ENCODE results near the gene CDH15. TPM values are rescaled to one million over a fixed set of nuclear protein-coding genes. Genes with fewer than 3 reads are reported as not detected.

The CDH15 gene
- polyA plus RNA-seq, 2 of the 4 experiments (the other 2 are of a cell fraction): 0.05 to 0.08 TPM

DNA sequence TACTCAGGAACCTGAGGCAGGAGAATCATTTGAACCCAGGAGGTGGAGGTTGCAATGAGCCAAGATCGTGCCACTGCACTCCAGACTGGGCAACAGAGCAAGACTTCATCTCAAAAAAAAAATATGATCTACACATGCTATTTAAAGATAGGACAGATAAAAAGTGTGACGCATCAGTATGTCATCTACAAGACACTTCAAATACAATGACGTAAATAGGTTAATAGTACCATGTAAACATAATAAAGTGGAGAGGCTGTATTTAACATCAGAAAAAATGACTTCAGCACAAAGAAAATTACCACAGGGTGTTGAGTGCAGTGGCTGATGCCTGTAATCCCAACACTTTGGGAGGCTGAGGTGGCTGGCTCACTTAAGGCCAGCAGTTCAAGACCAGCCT, 66.2 kb downstream of the CDH15 start:
- FAIRE-seq (no peak), ATAC-seq (no peak), DNase-seq (ENCODE audit: low read depth in 1 of 2, low spot score in 1 of 2) (no peak)
- CTCF ChIA-PET: interaction anchor here (0.8 to 1.1 kb wide), 2 partner anchors 12 to 51 kb away, joined by 3 to 4 read pairs; no protein-coding TSS in a partner anchor
- H3K27ac ChIP-seq: no peak overlapping the region
- POLR2A ChIA-PET: interaction anchor here (0.6 kb wide), 1 partner anchor 8 kb away, joined by 3 read pairs; no protein-coding TSS in a partner anchor
- WGBS (ENCODE audit: missing lambda C conversion rate): 33% methylated on average over 3 of the region's 3 CpGs
- H3K9me3 ChIP-seq: peaks cover 54% of the 10 kb centered on the region
- no peaks in the 10 kb centered on the region for H3K4me1 ChIP-seq
- TF ChIP-seq FOSL2 (IDR thresholded peaks at IDR 0.05) (no peak), FOSL2 (CRISPR knock-in tag; IDR thresholded peaks at IDR 0.05) (0 out of 2 replicates have a peak, but pooled peaks have one; percentile 6), HEYL (CRISPR knock-in tag; IDR thresholded peaks at IDR 0.05) (no peak)
- TF ChIP-seq, protein P1, sequence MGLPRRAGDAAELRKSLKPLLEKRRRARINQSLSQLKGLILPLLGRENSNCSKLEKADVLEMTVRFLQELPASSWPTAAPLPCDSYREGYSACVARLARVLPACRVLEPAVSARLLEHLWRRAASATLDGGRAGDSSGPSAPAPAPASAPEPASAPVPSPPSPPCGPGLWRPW (IDR thresholded peaks at IDR 0.05): no peak
- H3K4me3 ChIP-seq: no peak overlapping the region
- no peak overlapping the region for H3K4me2 ChIP-seq

DNA sequence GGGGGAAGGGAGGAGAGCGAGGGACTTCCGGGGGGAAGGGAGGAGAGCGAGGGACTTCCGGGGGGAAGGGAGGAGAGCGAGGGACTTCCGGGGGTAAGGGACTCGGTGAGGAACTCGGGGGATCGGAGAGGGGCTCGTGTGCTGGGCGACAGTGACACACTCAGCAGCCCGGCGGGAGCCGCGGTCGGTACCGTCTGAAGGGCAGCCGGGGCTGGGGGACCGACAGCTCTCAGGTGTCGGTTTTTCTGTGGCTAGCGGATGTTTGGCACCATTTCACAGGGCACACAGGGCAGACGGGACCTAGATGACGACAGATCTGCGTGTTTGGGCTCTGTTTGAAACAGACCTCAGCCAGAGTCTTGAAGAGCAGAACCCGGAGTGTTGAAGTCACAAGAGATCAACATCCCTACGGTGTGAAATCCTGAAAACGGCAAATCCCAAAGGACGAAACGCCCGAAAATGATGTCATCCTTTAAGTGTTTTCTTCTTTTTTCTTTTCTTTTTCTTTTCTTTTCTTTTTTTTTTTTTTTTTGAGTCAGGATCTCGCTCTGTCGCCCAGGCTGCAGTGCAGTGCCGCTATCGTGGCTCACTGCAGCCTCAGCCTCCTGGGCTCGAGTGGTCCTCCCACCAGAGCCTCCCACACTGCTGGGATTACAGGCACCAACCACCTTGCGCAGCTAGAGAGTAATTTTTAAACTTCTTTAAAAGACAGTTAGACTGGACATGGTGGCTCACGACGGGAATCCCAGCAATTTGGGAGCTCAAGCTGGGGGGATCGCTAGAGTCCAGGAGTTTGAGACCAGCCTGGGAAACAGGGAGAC, 69.8 kb downstream of the CDH15 start:
- ATAC-seq: peak; percentile 82 to 92
- Histone ChIP-seq H3K4me3 (peak overlapping the region; percentile 74), H3K4me2 (peak overlapping the region; percentile 82), H3K9me3 (peaks cover 22% of the 10 kb centered on the region), H3K27ac (peak overlapping the region; percentile 94 to 95), H3K4me1 (no peaks in the 10 kb centered on the region)
- DNase-seq (ENCODE audit: low read depth in 1 of 2, low spot score in 1 of 2): peak; percentile 80 to 81
- TF ChIP-seq, protein P2, sequence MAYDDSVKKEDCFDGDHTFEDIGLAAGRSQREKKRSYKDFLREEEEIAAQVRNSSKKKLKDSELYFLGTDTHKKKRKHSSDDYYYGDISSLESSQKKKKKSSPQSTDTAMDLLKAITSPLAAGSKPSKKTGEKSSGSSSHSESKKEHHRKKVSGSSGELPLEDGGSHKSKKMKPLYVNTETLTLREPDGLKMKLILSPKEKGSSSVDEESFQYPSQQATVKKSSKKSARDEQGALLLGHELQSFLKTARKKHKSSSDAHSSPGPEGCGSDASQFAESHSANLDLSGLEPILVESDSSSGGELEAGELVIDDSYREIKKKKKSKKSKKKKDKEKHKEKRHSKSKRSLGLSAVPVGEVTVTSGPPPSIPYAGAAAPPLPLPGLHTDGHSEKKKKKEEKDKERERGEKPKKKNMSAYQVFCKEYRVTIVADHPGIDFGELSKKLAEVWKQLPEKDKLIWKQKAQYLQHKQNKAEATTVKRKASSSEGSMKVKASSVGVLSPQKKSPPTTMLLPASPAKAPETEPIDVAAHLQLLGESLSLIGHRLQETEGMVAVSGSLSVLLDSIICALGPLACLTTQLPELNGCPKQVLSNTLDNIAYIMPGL (CRISPR knock-in tag; IDR thresholded peaks at IDR 0.05; ENCODE audit: borderline replicate concordance): no peak
- TF ChIP-seq HDAC2 (IDR thresholded peaks at IDR 0.05) (no peak), HOXB13 (CRISPR knock-in tag; IDR thresholded peaks at IDR 0.05; ENCODE audit: low read depth) (no peak), GATA3 (IDR thresholded peaks at IDR 0.05; ENCODE audit: borderline replicate concordance) (0 out of 2 replicates have a peak, but pooled peaks have one; percentile 8), JUN (IDR thresholded peaks at IDR 0.05) (peak in 1 of 2 experiments; percentile 92; a peak in 3 of 5 replicates), SMC3 (IDR thresholded peaks at IDR 0.05) (peak; percentile 3; the same call in 1 of the 3 replicates), POLR2A (IDR thresholded peaks at IDR 0.05; ENCODE audit: low read length) (peak; percentile 84), PHF8 (IDR thresholded peaks at IDR 0.05; ENCODE audit: borderline replicate concordance, low read depth) (peak; percentile 79), NFE2L2 (conservative IDR thresholded peaks at IDR 0.05; ENCODE audit: low read length) (no peak), TP53 (CRISPR knock-in tag; IDR thresholded peaks at IDR 0.05) (no peak), RCOR1 (IDR thresholded peaks at IDR 0.05; ENCODE audit: low read depth, low read length) (no peak), MAZ (IDR thresholded peaks at IDR 0.05; ENCODE audit: borderline replicate concordance, low read depth, low read length) (0 out of 2 replicates have a peak, but pooled peaks have one; percentile 98), KDM5A (IDR thresholded peaks at IDR 0.05) (no peak), RNF2 (IDR thresholded peaks at IDR 0.05; ENCODE audit: borderline replicate concordance, low read depth) (no peak)
- TF ChIP-seq, protein P3, sequence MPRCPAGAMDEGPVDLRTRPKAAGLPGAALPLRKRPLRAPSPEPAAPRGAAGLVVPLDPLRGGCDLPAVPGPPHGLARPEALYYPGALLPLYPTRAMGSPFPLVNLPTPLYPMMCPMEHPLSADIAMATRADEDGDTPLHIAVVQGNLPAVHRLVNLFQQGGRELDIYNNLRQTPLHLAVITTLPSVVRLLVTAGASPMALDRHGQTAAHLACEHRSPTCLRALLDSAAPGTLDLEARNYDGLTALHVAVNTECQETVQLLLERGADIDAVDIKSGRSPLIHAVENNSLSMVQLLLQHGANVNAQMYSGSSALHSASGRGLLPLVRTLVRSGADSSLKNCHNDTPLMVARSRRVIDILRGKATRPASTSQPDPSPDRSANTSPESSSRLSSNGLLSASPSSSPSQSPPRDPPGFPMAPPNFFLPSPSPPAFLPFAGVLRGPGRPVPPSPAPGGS (IDR thresholded peaks at IDR 0.05): peak; percentile 86
- TF ChIP-seq, protein P4, sequence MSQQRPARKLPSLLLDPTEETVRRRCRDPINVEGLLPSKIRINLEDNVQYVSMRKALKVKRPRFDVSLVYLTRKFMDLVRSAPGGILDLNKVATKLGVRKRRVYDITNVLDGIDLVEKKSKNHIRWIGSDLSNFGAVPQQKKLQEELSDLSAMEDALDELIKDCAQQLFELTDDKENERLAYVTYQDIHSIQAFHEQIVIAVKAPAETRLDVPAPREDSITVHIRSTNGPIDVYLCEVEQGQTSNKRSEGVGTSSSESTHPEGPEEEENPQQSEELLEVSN (IDR thresholded peaks at IDR 0.05; ENCODE audit: borderline replicate concordance, low read depth): no peak
- TF ChIP-seq, protein P5, sequence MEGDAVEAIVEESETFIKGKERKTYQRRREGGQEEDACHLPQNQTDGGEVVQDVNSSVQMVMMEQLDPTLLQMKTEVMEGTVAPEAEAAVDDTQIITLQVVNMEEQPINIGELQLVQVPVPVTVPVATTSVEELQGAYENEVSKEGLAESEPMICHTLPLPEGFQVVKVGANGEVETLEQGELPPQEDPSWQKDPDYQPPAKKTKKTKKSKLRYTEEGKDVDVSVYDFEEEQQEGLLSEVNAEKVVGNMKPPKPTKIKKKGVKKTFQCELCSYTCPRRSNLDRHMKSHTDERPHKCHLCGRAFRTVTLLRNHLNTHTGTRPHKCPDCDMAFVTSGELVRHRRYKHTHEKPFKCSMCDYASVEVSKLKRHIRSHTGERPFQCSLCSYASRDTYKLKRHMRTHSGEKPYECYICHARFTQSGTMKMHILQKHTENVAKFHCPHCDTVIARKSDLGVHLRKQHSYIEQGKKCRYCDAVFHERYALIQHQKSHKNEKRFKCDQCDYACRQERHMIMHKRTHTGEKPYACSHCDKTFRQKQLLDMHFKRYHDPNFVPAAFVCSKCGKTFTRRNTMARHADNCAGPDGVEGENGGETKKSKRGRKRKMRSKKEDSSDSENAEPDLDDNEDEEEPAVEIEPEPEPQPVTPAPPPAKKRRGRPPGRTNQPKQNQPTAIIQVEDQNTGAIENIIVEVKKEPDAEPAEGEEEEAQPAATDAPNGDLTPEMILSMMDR (IDR thresholded peaks at IDR 0.05): no peak
- TF ChIP-seq, protein P6, sequence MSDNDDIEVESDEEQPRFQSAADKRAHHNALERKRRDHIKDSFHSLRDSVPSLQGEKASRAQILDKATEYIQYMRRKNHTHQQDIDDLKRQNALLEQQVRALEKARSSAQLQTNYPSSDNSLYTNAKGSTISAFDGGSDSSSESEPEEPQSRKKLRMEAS (IDR thresholded peaks at IDR 0.05): peak; percentile 76
- FAIRE-seq: no peak
- 5% methylated on average over 33 of the region's 39 CpGs for WGBS (ENCODE audit: missing lambda C conversion rate)
- ChIA-PET POLR2A (interaction anchor here (0.6 to 1.7 kb wide), 4 partner anchors 24 to 615 kb away, joined by 3 to 6 read pairs (median 4); partner anchors contain the start of gene ZNF778), CTCF (interaction anchor here (1.0 to 2.0 kb wide), 5 partner anchors 11 to 52 kb away, joined by 5 to 10 read pairs (median 6); no protein-coding TSS in a partner anchor)

Data from A549 (cell line).